Measurements from ENCODE around the gene NNMT. TPM values are rescaled to one million over a fixed set of nuclear protein-coding genes. Genes with fewer than 3 reads are reported as not detected.

NNMT gene
- total and polyA plus RNA-seq, 2 donors (not counting 1 experiment from before 2014, with no cell fraction given), result not detected

DNA sequence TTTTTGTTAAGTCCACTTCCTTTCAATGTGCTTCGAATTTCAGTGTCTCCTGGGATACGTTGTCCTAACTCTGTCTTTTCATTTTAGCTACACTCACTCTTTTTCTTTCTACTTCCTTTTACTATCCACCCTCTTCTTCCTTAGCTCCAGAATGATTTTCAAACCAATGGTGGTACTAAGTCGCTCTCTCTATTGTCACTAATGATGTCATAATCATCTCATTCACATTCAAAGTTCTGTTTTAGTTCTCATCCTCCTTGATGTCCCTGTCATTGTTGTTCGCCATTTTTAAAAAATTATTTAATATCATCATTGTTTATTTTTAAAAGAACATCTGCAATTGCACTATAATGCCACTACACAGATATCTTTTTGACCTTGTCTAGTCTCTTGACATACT, 47.3 kb downstream of the NNMT start:
- POLR2A ChIA-PET, result no interaction called here
- no peak overlapping the region for H3K27ac Mint-ChIP-seq
- no peaks in the 10 kb centered on the region for H3K9me3 Mint-ChIP-seq (ENCODE audit: insufficient read depth)
- Histone ChIP-seq H3K4me3 (ENCODE audit: control extremely low read depth in 1 of 5, extremely low read depth in 1 of 5, insufficient read depth in 1 of 5, low read depth in 2 of 5, low read length in 4 of 5) (no peak overlapping the region), H3K4me2 (replicated peaks; ENCODE audit: low read depth, low read length, poor library complexity, severe bottlenecking) (no peak overlapping the region), H3K27me3 (replicated peaks in 1 of 4; ENCODE audit: control extremely low read depth in 1 of 4, control insufficient read depth in 3 of 4, insufficient read depth in 4 of 4, low read length in 3 of 4) (peaks cover 0 to 8% (median 4%) of the 10 kb centered on the region in 4 experiments), H3K9me3 (ENCODE audit: control extremely low read depth in 1 of 3, control insufficient read depth in 2 of 3, insufficient read depth in 1 of 3, low read length in 2 of 3) (peaks cover 0 to 5% (median 3%) of the 10 kb centered on the region in 3 donors), H3K79me2 (ENCODE audit: control insufficient read depth, insufficient read depth, low read length) (no peaks in the 10 kb centered on the region), H2AFZ (ENCODE audit: insufficient read depth, low read depth, low read length, poor library complexity, severe bottlenecking) (no peak overlapping the region), H3K4me1 (ENCODE audit: control insufficient read depth in 2 of 2, insufficient read depth in 2 of 2, low read length in 2 of 2) (peaks cover 6 to 11% of the 10 kb centered on the region in 2 donors), H4K20me1 (ENCODE audit: control insufficient read depth, insufficient read depth, low read length, poor library complexity, severe bottlenecking) (no peaks in the 10 kb centered on the region), H3K9ac (ENCODE audit: low read length) (no peak overlapping the region), H3K27ac (ENCODE audit: low read length in 2 of 2) (no peak overlapping the region), H3K36me3 (replicated peaks in 1 of 2; ENCODE audit: control extremely low read depth in 1 of 2, control insufficient read depth in 1 of 2, extremely low read depth in 1 of 2, insufficient read depth in 2 of 2, low read length in 1 of 2) (no peaks in the 10 kb centered on the region)
- TF ChIP-seq EZH2 (IDR thresholded peaks at IDR 0.05; ENCODE audit: borderline replicate concordance, insufficient read depth, low read depth, low read length, poor library complexity, severe bottlenecking), result no peak
- TF ChIP-seq, protein P1, sequence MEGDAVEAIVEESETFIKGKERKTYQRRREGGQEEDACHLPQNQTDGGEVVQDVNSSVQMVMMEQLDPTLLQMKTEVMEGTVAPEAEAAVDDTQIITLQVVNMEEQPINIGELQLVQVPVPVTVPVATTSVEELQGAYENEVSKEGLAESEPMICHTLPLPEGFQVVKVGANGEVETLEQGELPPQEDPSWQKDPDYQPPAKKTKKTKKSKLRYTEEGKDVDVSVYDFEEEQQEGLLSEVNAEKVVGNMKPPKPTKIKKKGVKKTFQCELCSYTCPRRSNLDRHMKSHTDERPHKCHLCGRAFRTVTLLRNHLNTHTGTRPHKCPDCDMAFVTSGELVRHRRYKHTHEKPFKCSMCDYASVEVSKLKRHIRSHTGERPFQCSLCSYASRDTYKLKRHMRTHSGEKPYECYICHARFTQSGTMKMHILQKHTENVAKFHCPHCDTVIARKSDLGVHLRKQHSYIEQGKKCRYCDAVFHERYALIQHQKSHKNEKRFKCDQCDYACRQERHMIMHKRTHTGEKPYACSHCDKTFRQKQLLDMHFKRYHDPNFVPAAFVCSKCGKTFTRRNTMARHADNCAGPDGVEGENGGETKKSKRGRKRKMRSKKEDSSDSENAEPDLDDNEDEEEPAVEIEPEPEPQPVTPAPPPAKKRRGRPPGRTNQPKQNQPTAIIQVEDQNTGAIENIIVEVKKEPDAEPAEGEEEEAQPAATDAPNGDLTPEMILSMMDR (IDR thresholded peaks at IDR 0.05), result no peak
- CTCF ChIA-PET, result no interaction called here
- ATAC-seq (ENCODE audit: low read depth) (no peak), DNase-seq (no peak)
- intact Hi-C loops (cut with micrococcal nuclease), result loop anchor here (10.0 kb wide), 1 partner anchor 1931 kb away; no protein-coding TSS in a partner anchor
- no peak overlapping the region for H3K4me3 Mint-ChIP-seq
- H3K27me3 Mint-ChIP-seq, result peaks cover 6% of the 10 kb centered on the region
- WGBS (ENCODE audit: insufficient coverage), result 96% methylated on average over 3 of the region's 4 CpGs
- peaks cover 13% of the 10 kb centered on the region for H3K4me1 Mint-ChIP-seq

DNA sequence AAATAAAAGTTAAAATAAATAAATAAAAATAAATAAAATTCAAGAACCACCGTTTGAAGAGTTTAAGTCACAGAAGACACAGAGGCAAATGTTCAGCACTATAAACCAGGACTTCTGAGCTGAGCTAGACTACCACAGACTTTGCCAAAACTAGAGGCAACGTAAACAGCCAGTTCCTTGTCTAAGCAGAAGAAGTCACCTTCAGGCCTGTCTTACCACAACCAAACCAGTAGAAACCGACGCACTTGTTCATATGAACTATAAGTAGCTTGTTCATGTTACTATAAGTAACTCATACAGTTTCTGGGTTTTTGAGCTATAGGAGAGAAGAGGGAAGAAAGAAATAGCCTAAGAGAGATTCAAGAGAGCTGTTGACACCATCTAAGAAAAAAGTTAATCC, 48.3 kb downstream of the NNMT start:
- H3K4me3 Mint-ChIP-seq, result no peak overlapping the region
- peaks cover 13% of the 10 kb centered on the region for H3K4me1 Mint-ChIP-seq
- H3K27ac Mint-ChIP-seq, result no peak overlapping the region
- TF ChIP-seq, protein P1 (IDR thresholded peaks at IDR 0.05), result no peak
- TF ChIP-seq EZH2 (IDR thresholded peaks at IDR 0.05; ENCODE audit: borderline replicate concordance, insufficient read depth, low read depth, low read length, poor library complexity, severe bottlenecking), result no peak
- Histone ChIP-seq H3K27ac (ENCODE audit: low read length in 2 of 2) (no peak overlapping the region), H4K20me1 (ENCODE audit: control insufficient read depth, insufficient read depth, low read length, poor library complexity, severe bottlenecking) (no peaks in the 10 kb centered on the region), H2AFZ (ENCODE audit: insufficient read depth, low read depth, low read length, poor library complexity, severe bottlenecking) (no peak overlapping the region), H3K79me2 (ENCODE audit: control insufficient read depth, insufficient read depth, low read length) (no peaks in the 10 kb centered on the region), H3K4me1 (ENCODE audit: control insufficient read depth in 2 of 2, insufficient read depth in 2 of 2, low read length in 2 of 2) (peaks cover 6 to 11% of the 10 kb centered on the region in 2 donors), H3K4me3 (ENCODE audit: control extremely low read depth in 1 of 5, extremely low read depth in 1 of 5, insufficient read depth in 1 of 5, low read depth in 2 of 5, low read length in 4 of 5) (no peak overlapping the region), H3K36me3 (replicated peaks in 1 of 2; ENCODE audit: control extremely low read depth in 1 of 2, control insufficient read depth in 1 of 2, extremely low read depth in 1 of 2, insufficient read depth in 2 of 2, low read length in 1 of 2) (no peaks in the 10 kb centered on the region), H3K9ac (ENCODE audit: low read length) (no peak overlapping the region), H3K27me3 (replicated peaks in 1 of 4; ENCODE audit: control extremely low read depth in 1 of 4, control insufficient read depth in 3 of 4, insufficient read depth in 4 of 4, low read length in 3 of 4) (peaks cover 0 to 8% (median 4%) of the 10 kb centered on the region in 4 experiments), H3K4me2 (replicated peaks; ENCODE audit: low read depth, low read length, poor library complexity, severe bottlenecking) (no peak overlapping the region), H3K9me3 (ENCODE audit: control extremely low read depth in 1 of 3, control insufficient read depth in 2 of 3, insufficient read depth in 1 of 3, low read length in 2 of 3) (peaks cover 0 to 5% (median 3%) of the 10 kb centered on the region in 3 donors)
- CTCF ChIA-PET, result no interaction called here
- POLR2A ChIA-PET, result no interaction called here
- DNase-seq, result no peak
- intact Hi-C loops (cut with micrococcal nuclease), result loop anchor here (10.0 kb wide), 1 partner anchor 1930 kb away; no protein-coding TSS in a partner anchor
- no CpG with 5 or more reads among the region's 4 CpGs for WGBS (ENCODE audit: insufficient coverage)
- H3K9me3 Mint-ChIP-seq (ENCODE audit: insufficient read depth), result no peaks in the 10 kb centered on the region
- H3K27me3 Mint-ChIP-seq, result peaks cover 3% of the 10 kb centered on the region
- ATAC-seq (ENCODE audit: low read depth), result no peak

Measured in B cell (primary cell).